GM23338 (cell line): ENCODE results near the gene UGDH. TPM values are rescaled to one million over a fixed set of nuclear protein-coding genes. Genes with fewer than 3 reads are reported as not detected.

ENCODE experiments used
- ATAC-seq: fragments of 200-7000 bp; cut with Tn5 transposase; 3 replicates; pipeline ENCODE4 v1.9.1; 2020
- DNase-seq: peaks from one replicate; pipeline ENCODE4 v3.0.0-alpha.2; 2015; ENCODE audit warnings: low spot score
- H2AFZ ChIP-seq: fragments of 200-600 bp; sonication (generic); 2 replicates; pipeline ENCODE4 v1.8.0; 2016; ENCODE audit warnings: antibody characterized with exemption, mild to moderate bottlenecking, moderate library complexity
- H3F3A ChIP-seq: fragments of 200-600 bp; sonication (generic); replicated peaks from 2 replicates; pipeline ENCODE4 v1.8.0; 2017; ENCODE audit warnings: antibody characterized with exemption, mixed run types, low read depth
- H3K27ac ChIP-seq: fragments of 200-600 bp; sonication (generic); 2 replicates; pipeline ENCODE4 v1.6.1; 2016; ENCODE audit warnings: low read depth
- H3K27me3 ChIP-seq: fragments of 200-600 bp; sonication (generic); 2 replicates; pipeline ENCODE4 v1.8.0; 2016; ENCODE audit warnings: mild to moderate bottlenecking, mixed run types, moderate library complexity; ENCODE audit not compliant: insufficient read depth
- H3K36me3 ChIP-seq: fragments of 200-600 bp; sonication (generic); 2 replicates; pipeline ENCODE4 v1.8.0; 2016; ENCODE audit warnings: mild to moderate bottlenecking; ENCODE audit not compliant: insufficient read depth
- H3K4me1 ChIP-seq: fragments of 200-600 bp; sonication (generic); 2 replicates; pipeline ENCODE4 v1.8.0; 2016; ENCODE audit warnings: mild to moderate bottlenecking, moderate library complexity; ENCODE audit not compliant: insufficient read depth
- H3K4me2 ChIP-seq: fragments of 200-600 bp; sonication (generic); 2 replicates; pipeline ENCODE4 v1.7.1; 2017; ENCODE audit warnings: mixed run types
- H3K4me3 ChIP-seq: fragments of 200-600 bp; sonication (generic); 2 replicates; pipeline ENCODE4 v1.6.1; 2016; ENCODE audit warnings: mixed run types
- H3K79me2 ChIP-seq: fragments of 200-600 bp; sonication (generic); replicated peaks from 2 replicates; pipeline ENCODE4 v1.8.0; 2017; ENCODE audit warnings: mild to moderate bottlenecking; ENCODE audit not compliant: insufficient read depth
- H3K9me2 ChIP-seq: fragments of 200-600 bp; sonication (generic); 2 replicates; pipeline ENCODE4 v1.8.0; 2017; ENCODE audit not compliant: insufficient read depth
- H4K20me1 ChIP-seq: fragments of 200-600 bp; sonication (generic); replicated peaks from 2 replicates; pipeline ENCODE4 v1.8.0; 2017; ENCODE audit warnings: mild to moderate bottlenecking; ENCODE audit not compliant: insufficient read depth
- H3K27ac Mint-ChIP-seq: 2 replicates; pipeline ENCODE4 v1.8.0; 2020; ENCODE audit warnings: inconsistent platforms, mild to moderate bottlenecking, moderate library complexity, mixed read lengths
- H3K27me3 Mint-ChIP-seq: 3 replicates; pipeline ENCODE4 v1.8.0; 2022; ENCODE audit warnings: low read depth, mild to moderate bottlenecking, moderate library complexity, mixed read lengths, inconsistent platforms; ENCODE audit not compliant: insufficient read depth, poor library complexity
- H3K36me3 Mint-ChIP-seq: 3 replicates; pipeline ENCODE4 v1.8.0; 2021; ENCODE audit warnings: low read depth, mild to moderate bottlenecking, inconsistent platforms, moderate library complexity, mixed read lengths
- H3K4me1 Mint-ChIP-seq: 3 replicates; pipeline ENCODE4 v1.8.0; 2020; ENCODE audit warnings: mild to moderate bottlenecking, inconsistent platforms, mixed read lengths
- H3K4me3 Mint-ChIP-seq: 3 replicates; pipeline ENCODE4 v1.8.0; 2021; ENCODE audit warnings: moderate library complexity, mild to moderate bottlenecking, inconsistent platforms, mixed read lengths
- H3K9me3 Mint-ChIP-seq: 3 replicates; pipeline ENCODE4 v1.8.0; 2020; ENCODE audit warnings: moderate library complexity, mild to moderate bottlenecking, inconsistent platforms, mixed read lengths
- CREB1 ChIP-seq: fragments of 250-450 bp; sonication (Bioruptor Pico); IDR thresholded peaks from 2 replicates; pipeline ENCODE4 v1.5.0; 2020; ENCODE audit warnings: low read depth, mild to moderate bottlenecking, moderate library complexity
- CTCF ChIP-seq, 2 experiments: fragments of 200-600 bp in 1 of 2; sonication (generic) in 1 of 2; conservative IDR thresholded peaks; 2 replicates each; pipeline versions ENCODE4 v1.5.1 to v1.6.1; 2016 to 2017; ENCODE audit warnings: antibody characterized with exemption in 2 of 2, low read depth in 2 of 2, mild to moderate bottlenecking in 2 of 2, moderate library complexity in 1 of 2
- ETS1 ChIP-seq: IDR thresholded peaks from 2 replicates; pipeline ENCODE4 v1.6.1; 2016; ENCODE audit warnings: antibody characterized with exemption
- EZH2 ChIP-seq: fragments of 200-600 bp; sonication (generic); IDR thresholded peaks from one replicate; pipeline ENCODE4 v1.8.0; 2017; ENCODE audit warnings: antibody characterized with exemption, mild to moderate bottlenecking, low read depth; ENCODE audit not compliant: unreplicated experiment
- NANOG ChIP-seq: IDR thresholded peaks from 2 replicates; pipeline ENCODE4 v1.6.1; 2016; ENCODE audit warnings: antibody characterized with exemption, borderline replicate concordance
- POLR2AphosphoS5 ChIP-seq: IDR thresholded peaks from 2 replicates; pipeline ENCODE4 v1.6.1; 2016; ENCODE audit warnings: antibody characterized with exemption, low read depth
- REST ChIP-seq: IDR thresholded peaks from one replicate; pipeline ENCODE4 v1.6.1; 2018; ENCODE audit warnings: antibody characterized with exemption; ENCODE audit not compliant: unreplicated experiment
- STAT1 ChIP-seq: IDR thresholded peaks from one replicate; pipeline ENCODE4 v1.6.1; 2016; ENCODE audit warnings: antibody characterized with exemption; ENCODE audit not compliant: unreplicated experiment
- ZNF114 ChIP-seq: fragments of 250-450 bp; sonication (Bioruptor Pico); IDR thresholded peaks from 2 replicates; pipeline ENCODE4 v1.5.0; 2020; ENCODE audit warnings: mild to moderate bottlenecking, moderate library complexity
- ZNF331 ChIP-seq: fragments of 250-450 bp; sonication (Bioruptor Pico); IDR thresholded peaks from 2 replicates; pipeline ENCODE4 v1.5.0; 2020; ENCODE audit warnings: low read depth, mild to moderate bottlenecking, moderate library complexity
- polyA plus RNA-seq: library from polyadenylated mRNA; unstranded; fragments of >200 nt; fragmentation: Nextera tagmentation; extraction: Ambion mirVana; gene quantifications from 2 replicates; pipeline ENCODE4 v1.2.1, GENCODE V29; 2016
- total RNA-seq: library from RNA; depleted of rRNA; stranded (reverse); fragments of >200 nt; shearing (Covaris generic); gene quantifications from 2 replicates; pipeline ENCODE4 v1.2.3, GENCODE V29; 2014

UGDH gene
- total and polyA plus RNA-seq, 2 experiments from 2014 or later: 48.9 to 81.3 TPM

GRCh38 chr4:39476187-39476895, 50.9 kb downstream of the UGDH start (continued):
- TF ChIP-seq REST: no peak

GRCh38 chr4:39472396-39472795, 54.8 kb downstream of the UGDH start:
- Histone ChIP-seq H3K9me2 (no peaks in the 10 kb centered on the region), H3K27ac (no peak overlapping the region), H3K4me2 (no peak overlapping the region), H3F3A (no peaks in the 10 kb centered on the region), H3K79me2 (no peaks in the 10 kb centered on the region), H3K4me1 (no peaks in the 10 kb centered on the region), H2AFZ (no peak overlapping the region), H3K36me3 (peaks cover 30% of the 10 kb centered on the region; the same call in 1 of the 2 replicates), H4K20me1 (no peaks in the 10 kb centered on the region), H3K4me3 (no peak overlapping the region), H3K27me3 (no peaks in the 10 kb centered on the region)
- Mint-ChIP-seq H3K27me3 (peaks cover 2% of the 10 kb centered on the region), H3K36me3 (peaks cover 60% of the 10 kb centered on the region), H3K27ac (no peak overlapping the region), H3K9me3 (no peaks in the 10 kb centered on the region), H3K4me3 (no peak overlapping the region), H3K4me1 (no peaks in the 10 kb centered on the region)
- TF ChIP-seq REST: no peak
- no peak for TF ChIP-seq STAT1
- TF ChIP-seq NANOG: no peak
- no peak for TF ChIP-seq POLR2AphosphoS5
- TF ChIP-seq ZNF331 (CRISPR knock-in tag): no peak
- TF ChIP-seq ETS1: no peak
- no peak for TF ChIP-seq CTCF (conservative IDR thresholded peaks at IDR 0.05; ENCODE audit: low read depth in 2 of 2)
- TF ChIP-seq EZH2: no peak
- no peak for TF ChIP-seq ZNF114 (CRISPR knock-in tag)
- TF ChIP-seq CREB1 (CRISPR knock-in tag): no peak
- DNase-seq (no peak), ATAC-seq (no peak)
